Measurements from ENCODE around the gene AGBL1. TPM values are rescaled to one million over a fixed set of nuclear protein-coding genes. Genes with fewer than 3 reads are reported as not detected.

The AGBL1 gene
- not detected for total RNA-seq
- long read RNA-seq: 0 reads

GRCh38 chr15:86079508-86080266, at the start of gene AGBL1:
AGBL1 (plus strand) TSS chr15:86079871.
- intact Hi-C loops (cut with DNase I): no loop called here
- no peak for ATAC-seq (ENCODE audit: poor library complexity)
- no peak for DNase-seq

GRCh38 chr15:86034904-86035303, 44.8 kb upstream of the AGBL1 start:
- ATAC-seq (ENCODE audit: poor library complexity) (no peak), DNase-seq (no peak)
- intact Hi-C loops (cut with DNase I): no loop called here

GRCh38 chr15:86036243-86036642, 43.4 kb upstream of the AGBL1 start:
- DNase-seq: no peak
- no peak for ATAC-seq (ENCODE audit: poor library complexity)
- intact Hi-C loops (cut with DNase I): no loop called here

- DNase-seq (no peak), ATAC-seq (ENCODE audit: poor library complexity) (no peak)
- intact Hi-C loops (cut with DNase I): no loop called here
Observed at GRCh38 chr15:86038491-86038890, 41.2 kb upstream of the AGBL1 start.

GRCh38 chr15:86040356-86041033, 39.2 kb upstream of the AGBL1 start:
- intact Hi-C loops (cut with DNase I): no loop called here
- no peak for ATAC-seq (ENCODE audit: poor library complexity)
- no peak for DNase-seq

- ATAC-seq (ENCODE audit: poor library complexity) (no peak), DNase-seq (no peak)
- intact Hi-C loops (cut with DNase I): no loop called here
Observed at GRCh38 chr15:86041399-86041798, 38.3 kb upstream of the AGBL1 start.

GRCh38 chr15:86042226-86042625, 37.4 kb upstream of the AGBL1 start:
- ATAC-seq (ENCODE audit: poor library complexity) (no peak), DNase-seq (no peak)
- intact Hi-C loops (cut with DNase I): no loop called here

GRCh38 chr15:86044981-86045380, 34.7 kb upstream of the AGBL1 start:
- DNase-seq (no peak), ATAC-seq (ENCODE audit: poor library complexity) (no peak)
- intact Hi-C loops (cut with DNase I): no loop called here

GRCh38 chr15:86054338-86054737, 25.3 kb upstream of the AGBL1 start:
- DNase-seq (no peak), ATAC-seq (ENCODE audit: poor library complexity) (no peak)
- intact Hi-C loops (cut with DNase I): no loop called here

- no peak for ATAC-seq (ENCODE audit: poor library complexity)
- DNase-seq: no peak
- intact Hi-C loops (cut with DNase I): no loop called here
Observed at GRCh38 chr15:86055688-86056087, 24.0 kb upstream of the AGBL1 start.

- intact Hi-C loops (cut with DNase I): no loop called here
- no peak for ATAC-seq (ENCODE audit: poor library complexity)
- DNase-seq: no peak
Observed at GRCh38 chr15:86059851-86060250, 19.8 kb upstream of the AGBL1 start.

GRCh38 chr15:86060674-86061073, 19.0 kb upstream of the AGBL1 start:
- ATAC-seq (ENCODE audit: poor library complexity): no peak
- DNase-seq: no peak
- intact Hi-C loops (cut with DNase I): no loop called here

- DNase-seq (no peak), ATAC-seq (ENCODE audit: poor library complexity) (no peak)
- intact Hi-C loops (cut with DNase I): no loop called here
Observed at GRCh38 chr15:86061581-86061980, 18.1 kb upstream of the AGBL1 start.

- intact Hi-C loops (cut with DNase I): no loop called here
- DNase-seq: no peak
- ATAC-seq (ENCODE audit: poor library complexity): no peak
Observed at GRCh38 chr15:86062646-86063243, 16.9 kb upstream of the AGBL1 start.

- intact Hi-C loops (cut with DNase I): no loop called here
- no peak for ATAC-seq (ENCODE audit: poor library complexity)
- no peak for DNase-seq
Observed at GRCh38 chr15:86063356-86064095, 16.1 kb upstream of the AGBL1 start.

GRCh38 chr15:86064326-86064725, 15.3 kb upstream of the AGBL1 start:
- intact Hi-C loops (cut with DNase I): no loop called here
- ATAC-seq (ENCODE audit: poor library complexity) (no peak), DNase-seq (no peak)

- intact Hi-C loops (cut with DNase I): no loop called here
- ATAC-seq (ENCODE audit: poor library complexity): no peak
- no peak for DNase-seq
Observed at GRCh38 chr15:86066174-86066834, 13.4 kb upstream of the AGBL1 start.

- ATAC-seq (ENCODE audit: poor library complexity) (no peak), DNase-seq (no peak)
- intact Hi-C loops (cut with DNase I): no loop called here
Observed at GRCh38 chr15:86073281-86073680, 6.4 kb upstream of the AGBL1 start.

- no peak for ATAC-seq (ENCODE audit: poor library complexity)
- DNase-seq: no peak
- intact Hi-C loops (cut with DNase I): no loop called here
Observed at GRCh38 chr15:86076468-86076867, 3.2 kb upstream of the AGBL1 start.

Data from Right ventricle myocardium superior (tissue), 1 donor.